ENCODE results near the gene BMP10. TPM values are rescaled to one million over a fixed set of nuclear protein-coding genes. Genes with fewer than 3 reads are reported as not detected.

BMP10 gene
- total RNA-seq, 1 donor from 2014 or later = not detected

- peaks cover 17% of the 10 kb centered on the region for H3K4me1 Mint-ChIP-seq (ENCODE audit: unreplicated experiment)
- no peak overlapping the region for H3K4me3 Mint-ChIP-seq (ENCODE audit: unreplicated experiment)
- no peak for DNase-seq (ENCODE audit: extremely low spot score, unreplicated experiment)
- TF ChIP-seq CTCF (IDR thresholded peaks at IDR 0.05) = no peak
- H3K36me3 Mint-ChIP-seq (ENCODE audit: unreplicated experiment) = no peaks in the 10 kb centered on the region
- H3K27me3 Mint-ChIP-seq (ENCODE audit: unreplicated experiment) = peaks cover 1% of the 10 kb centered on the region
- H3K27ac Mint-ChIP-seq (ENCODE audit: unreplicated experiment) = no peak overlapping the region
- H3K9me3 Mint-ChIP-seq (ENCODE audit: unreplicated experiment) = no peaks in the 10 kb centered on the region
These were observed 53.9 kb downstream of the BMP10 start for GRCh38 chr2:68817306-68817705.

Other genes with a start within 250 kb of the BMP10 start
- not detected in 2 replicates for gene PROKR1, start 227.8 kb downstream of the BMP10 start, total RNA-seq
- 0.42 and 0.43 TPM in 2 replicates for gene ARHGAP25, start 136.6 kb downstream of the BMP10 start, total RNA-seq
- gene GKN2, start 81.5 kb upstream of the BMP10 start, total RNA-seq = not detected in 2 replicates
- not detected in 2 replicates for gene GKN1, start 103.2 kb upstream of the BMP10 start, total RNA-seq
- gene ANTXR1, start 141.8 kb upstream of the BMP10 start, total RNA-seq = 144 and 149 TPM in 2 replicates